Activated gamma-delta T cell treated with anti-CD3 and anti-CD28 coated beads, Interleukin-2, amount 50 U/mL, for 16 hours (primary cell): Measurements from ENCODE around the gene IFI30.
"Not testable (repeated sequence)": the region's sequence is repeated elsewhere in the genome, so short reads cannot be mapped to it uniquely, and the experiment has no call there.

Experiments used
- DNase-seq: peaks from one replicate; pipeline ENCODE4 v3.0.0-alpha.2; 2020; ENCODE audit warnings: low read depth

Gene IFI30

DNA sequence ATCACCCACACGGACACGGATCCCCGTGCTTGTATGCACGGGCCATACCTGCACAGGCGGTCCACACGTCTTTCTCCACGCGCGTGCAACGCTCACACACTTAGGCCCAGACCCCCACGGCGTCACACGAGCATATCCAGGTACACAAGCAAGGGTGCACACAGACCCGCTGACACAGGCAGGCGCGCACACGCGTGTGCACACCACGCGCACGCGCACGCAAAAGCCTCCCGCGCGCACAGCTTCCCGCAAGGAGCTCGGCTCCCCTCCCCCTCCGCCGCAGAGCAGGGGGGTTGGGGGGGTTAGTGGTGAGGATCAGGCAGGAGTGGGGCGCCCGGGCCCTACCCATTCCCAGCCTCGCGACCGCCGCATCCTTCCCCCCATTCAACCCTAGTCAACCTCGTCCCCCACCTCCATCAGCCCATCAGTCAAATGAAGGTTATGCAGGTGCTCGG, 29.8 kb downstream of the IFI30 start:
- no peak for DNase-seq

DNA sequence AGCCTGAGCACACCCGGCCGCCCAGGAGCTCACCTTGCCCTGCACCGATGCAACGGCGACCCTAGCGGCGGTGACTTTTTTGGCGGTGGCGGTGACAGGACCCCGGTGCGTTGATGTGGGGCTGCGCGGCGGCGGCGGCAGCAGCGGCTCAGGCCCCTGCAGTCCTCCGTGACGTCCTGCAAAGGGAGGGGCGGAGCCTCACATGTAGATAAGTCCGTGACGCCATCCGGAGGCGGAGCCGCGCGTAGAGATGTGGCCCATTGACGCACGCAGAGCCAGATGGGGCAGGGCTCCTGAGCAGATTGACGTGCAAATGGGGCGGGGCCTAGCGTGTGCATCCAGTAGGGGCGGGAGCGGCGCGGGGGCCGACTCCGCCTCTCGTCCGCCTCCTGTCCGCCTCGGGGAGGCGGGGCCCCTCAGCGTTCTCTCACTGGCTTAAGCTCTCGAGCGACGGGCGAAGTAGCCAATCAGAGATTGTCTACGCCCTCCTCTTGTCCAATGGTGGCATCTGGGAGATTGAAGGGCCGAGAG, 30.3 kb downstream of the IFI30 start, which contains the start of gene RAB3A:
Gene RAB3A (minus strand): TSS at position 180 of the 531 bp plus-strand sequence. CDS start 1,302 bp downstream, outside the sequence.
- peak; percentile 98 for DNase-seq

DNA sequence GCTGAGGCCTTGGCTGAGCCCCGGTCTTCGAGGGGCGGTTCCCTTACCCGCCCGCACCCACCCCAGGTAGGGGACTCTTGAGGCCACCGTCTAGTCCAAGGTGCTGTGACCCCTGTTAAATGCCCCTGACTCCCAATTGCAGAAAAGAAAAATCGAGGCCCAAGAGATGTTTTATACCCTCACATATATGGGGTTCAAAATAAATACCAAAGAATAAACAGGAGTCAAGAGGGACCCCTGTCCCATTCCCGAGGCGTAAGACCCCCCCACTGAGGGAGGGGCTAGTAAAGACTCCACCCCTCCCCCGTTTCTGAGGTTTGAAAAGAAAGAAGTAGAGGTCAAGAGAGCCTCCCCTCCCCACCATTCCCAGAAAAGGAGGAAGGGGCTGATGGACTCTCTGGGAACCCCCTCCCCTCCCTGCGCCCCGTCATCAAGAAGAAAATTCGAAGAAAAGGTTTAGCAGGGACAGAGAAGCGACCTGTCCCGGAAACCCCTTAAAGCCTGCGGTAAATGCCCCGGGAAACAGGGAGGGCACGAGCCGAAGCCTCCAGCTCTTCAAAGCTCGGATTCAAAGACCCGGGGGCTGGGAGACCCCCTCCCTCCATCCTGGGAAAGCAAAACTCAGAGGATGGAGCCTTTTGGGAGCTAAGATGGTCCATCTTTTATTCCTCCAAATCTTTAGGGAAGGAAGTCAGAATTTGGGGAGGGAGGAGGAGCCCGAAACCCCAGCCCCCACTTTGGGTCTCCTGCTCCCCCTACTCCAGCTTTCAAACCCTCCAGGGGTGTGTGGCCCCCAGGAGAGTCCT, 31.0 kb downstream of the IFI30 start:
- DNase-seq = no peak

DNA sequence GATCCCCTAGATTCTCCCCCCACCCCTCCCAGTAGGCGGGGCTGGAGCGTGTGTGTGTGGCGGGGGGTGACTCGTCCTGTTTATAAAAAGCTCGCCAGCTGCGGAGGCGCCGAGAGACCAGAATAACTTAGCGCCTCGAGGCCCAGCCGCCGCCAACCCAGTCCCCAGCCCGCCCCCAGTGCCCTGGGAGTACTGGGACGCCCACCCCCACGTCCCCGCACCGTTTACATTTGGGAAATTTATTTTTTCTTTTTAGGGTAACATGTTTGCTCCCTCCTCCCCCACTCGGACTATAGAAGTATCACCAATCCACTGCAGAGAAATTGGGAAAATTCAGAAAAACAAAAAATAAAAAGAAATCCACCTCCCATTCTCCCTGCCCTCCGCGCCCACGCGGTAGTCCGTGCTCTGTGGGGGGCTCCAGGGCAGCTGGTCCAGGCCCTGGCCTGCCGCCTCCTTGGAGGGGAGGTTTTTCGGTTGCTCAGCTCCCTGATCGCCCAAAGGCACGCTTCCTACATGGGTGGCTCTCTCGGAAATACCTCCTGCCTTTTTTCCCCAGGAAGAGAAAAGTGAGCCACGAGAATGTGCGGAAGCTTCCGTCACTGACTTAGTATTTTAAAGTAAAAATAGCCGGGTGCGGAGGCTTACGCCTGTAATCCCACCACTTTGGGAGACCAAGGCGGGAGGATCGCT, 31.7 kb downstream of the IFI30 start:
- DNase-seq = peak; percentile 30

DNA sequence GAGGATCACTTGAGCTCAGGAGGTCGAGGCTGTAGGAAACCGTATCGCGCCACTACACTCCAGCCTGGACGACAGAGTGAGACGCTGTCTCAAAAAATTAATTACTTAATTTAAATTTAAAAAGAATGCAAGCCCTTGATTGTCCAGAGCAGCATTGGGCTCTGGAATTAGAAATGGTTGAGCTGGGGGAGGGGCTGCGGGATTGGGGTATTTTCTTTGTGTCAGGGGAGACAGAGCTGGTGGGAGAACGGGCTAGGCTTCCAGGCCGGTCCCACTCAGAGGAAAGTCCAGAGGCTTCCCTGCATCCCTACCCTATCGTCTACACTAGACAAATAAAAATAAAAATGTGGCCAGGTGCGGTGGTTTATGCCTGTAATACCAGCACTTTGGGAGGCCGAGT, 32.4 kb downstream of the IFI30 start:
- no peak for DNase-seq

DNA sequence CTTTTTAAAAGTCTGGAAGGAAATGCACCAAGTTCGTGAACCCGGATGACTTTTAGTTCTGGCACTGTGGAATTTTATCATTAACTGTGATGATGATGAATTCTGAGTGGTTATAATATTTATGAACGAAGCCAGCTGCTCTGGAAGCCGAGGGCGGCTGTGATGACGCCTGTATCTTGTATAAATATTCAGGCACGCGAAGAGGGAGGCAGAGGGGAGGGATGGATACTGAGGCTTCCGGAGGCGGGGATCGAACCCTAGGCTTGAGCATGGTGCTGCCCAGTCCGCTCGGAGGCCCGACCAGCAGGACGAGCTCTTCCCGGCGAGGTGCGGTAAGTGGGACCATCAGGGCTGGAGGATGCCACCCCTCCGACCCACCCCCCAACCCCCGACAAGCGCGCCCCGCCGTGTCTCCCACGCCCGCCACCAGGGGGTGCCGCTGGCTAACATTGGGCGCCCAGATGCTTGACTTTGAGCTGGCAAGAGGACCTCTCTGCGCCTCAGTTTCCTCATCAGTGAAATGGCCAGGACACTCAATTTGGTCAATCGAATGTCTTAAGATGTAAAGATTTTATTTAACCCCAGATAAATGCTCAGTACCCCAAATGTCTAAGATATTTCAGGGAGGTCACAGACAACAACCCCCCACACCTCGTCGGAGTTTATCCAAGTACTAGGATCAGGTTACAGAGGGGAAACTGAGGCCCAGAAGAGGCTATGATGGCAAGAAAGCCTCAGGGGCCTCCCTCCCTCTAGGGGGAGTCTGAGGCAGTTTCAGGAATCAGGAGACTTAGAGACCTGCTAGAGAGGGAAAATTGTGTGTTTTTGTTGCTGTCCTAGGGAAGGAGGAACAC, 34.7 kb downstream of the IFI30 start:
- DNase-seq = no peak

DNA sequence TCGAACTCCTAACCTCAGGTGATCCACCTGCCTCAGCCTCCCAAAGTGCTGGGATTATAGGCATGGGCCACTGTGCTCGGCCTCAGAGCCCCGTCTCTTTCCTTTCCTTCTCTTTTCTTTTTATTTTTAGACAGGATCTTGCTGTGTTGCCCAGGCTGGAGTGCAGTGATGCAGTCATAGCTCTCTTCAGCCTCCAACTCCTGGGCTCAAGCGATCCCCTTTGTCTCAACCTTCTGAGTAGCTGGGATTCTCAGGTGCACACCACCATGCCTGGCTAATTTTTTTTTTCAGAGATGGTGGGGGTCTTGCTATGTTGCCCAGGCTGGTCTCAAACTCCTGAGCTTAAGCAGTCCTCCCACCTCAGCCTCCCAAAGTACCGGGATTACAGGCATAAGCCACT, 36.3 kb downstream of the IFI30 start:
- DNase-seq = not testable (repeated sequence)

DNA sequence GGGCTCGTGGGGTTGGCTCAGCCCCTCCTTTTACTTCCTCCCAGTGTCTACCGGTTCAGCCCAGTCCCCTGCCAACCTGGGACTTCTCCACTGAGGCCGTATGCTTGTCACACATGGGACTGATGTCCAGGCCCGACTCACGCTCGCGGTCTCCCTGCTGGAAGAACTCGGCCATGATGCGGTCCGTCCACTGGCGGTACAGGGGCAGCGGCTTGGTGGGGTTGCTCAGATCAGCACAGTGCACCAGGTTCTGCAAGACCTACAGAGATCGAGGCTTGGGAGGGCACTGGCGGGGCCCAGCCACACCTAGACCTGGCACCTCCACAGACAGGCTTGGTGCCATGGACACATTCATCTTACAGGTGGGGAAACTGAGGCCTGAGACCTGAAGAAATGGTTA, 38.1 kb downstream of the IFI30 start:
- no peak for DNase-seq

DNA sequence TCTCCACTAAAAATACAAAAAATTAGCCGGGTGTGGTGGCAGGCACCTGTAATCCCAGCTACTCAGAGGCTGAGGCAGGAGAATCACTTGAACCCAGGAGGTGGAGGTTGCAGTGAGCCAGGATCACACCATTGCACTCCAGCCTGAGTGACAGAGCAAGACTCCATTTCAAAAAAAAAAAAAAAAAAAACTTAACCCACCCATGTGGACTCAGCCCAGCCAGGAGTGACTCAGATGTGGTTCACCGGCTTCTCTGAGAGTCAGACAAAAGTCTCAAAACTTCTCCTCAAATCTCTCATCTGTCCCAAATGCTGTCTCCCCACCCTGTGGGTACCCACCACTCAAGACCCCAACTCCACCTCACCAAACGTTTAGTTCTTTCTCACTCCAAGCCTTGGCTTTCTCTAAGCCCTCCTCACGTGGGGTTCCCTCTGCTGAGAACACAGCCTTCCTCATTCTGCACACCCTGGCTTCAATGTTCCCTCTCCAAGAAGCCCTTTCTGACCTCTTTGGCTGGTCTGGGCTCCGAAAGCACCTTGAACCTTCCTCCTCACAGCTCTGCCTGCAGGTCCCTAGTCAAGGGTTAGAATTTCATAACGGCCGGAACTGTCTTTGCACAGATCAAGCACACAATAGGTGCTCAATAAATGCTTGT, 41.3 kb downstream of the IFI30 start:
- no peak for DNase-seq

DNA sequence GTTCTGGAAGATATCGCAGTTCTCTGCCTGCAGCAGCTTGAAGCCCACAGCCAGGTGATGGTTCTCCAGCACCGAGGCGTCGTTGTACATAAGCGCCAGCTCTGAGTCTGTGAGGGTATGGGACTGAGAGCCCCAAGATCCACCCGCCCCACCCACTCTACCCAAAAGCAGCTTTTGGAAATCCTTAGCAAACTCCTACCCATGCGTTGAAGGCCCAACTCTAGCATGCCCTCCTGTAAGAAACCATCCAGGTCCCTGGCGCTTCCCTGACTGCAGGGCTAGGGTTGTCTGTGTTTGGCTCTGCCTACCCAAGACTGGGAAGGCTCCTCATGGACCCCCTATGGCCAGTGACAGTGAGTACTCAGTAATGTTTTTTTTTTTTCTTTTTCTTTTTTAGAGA, 43.2 kb downstream of the IFI30 start:
- no peak for DNase-seq

DNA sequence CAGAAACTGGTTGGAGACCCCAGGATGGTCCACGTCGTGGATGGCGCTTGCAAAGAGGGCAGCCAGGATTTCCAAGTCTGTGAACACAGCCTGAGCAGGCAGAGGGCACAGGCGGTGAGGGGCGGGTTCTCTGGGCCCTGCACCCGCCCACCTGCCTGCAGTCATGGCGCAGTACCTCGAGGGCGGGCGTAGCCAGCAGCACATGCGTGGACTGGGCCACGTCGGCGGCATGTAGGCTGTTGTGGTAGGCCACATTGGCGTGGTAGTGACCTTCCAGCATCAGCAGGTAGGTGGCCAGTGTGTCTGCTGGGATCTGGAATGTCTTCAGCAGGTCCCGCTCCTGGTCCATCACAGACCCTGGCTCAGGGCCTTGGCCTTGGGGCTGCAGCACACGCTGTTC, 44.5 kb downstream of the IFI30 start:
- no peak for DNase-seq

DNA sequence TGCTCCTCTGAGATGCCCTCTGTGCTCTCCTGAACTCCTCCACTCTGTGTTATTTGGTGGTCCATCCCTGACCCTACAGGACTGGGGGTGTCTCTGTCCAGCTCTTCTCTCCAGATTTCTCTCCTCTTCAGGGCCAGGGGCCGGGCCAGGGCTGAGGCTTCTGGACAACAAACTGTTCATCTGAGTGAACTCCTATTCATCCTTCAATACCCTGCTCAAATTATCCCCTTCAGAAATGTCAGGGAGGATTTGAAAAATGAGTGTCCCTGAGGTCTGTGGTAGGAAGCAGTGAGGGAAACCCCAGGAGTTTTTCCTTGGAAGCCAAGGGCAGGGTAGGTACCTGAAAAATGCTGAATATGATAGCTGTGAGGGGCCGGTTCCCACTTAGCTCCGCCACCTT, 45.0 kb downstream of the IFI30 start:
- no peak for DNase-seq

DNA sequence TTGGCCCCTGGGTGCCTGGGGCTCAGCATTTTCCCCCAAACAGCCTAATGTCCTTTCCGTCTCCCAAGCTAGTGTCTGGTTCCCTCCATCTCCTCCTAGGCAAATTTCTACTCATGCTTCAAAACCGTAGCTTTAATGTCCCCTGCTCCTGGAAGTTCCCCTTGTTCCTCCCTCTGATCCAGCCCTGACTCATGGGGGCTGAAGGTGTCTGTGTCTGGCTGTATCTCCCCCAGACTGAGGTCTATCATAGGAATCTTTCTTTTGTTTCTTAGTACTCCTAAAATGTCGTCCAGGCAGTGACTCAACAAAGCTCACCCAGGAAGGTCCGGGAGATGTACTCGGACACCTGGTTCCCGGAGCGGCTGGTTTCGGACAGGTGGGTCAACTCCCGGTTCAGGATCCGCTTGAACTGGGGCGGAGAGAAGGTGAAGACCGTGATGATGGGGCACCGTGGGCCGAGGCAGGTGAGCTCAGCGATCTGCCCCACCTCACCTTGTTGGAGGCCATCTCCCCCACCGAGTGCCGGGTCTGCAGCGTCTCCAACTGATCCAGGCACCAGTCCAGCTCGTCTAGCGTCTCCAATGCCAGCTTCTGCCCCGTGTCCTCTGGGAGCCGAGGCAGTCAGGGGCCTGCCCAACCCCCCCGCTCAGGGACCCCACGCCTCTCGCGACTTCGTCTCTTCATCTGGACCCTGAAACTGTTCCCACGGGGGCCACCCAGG, 46.5 kb downstream of the IFI30 start:
- DNase-seq = no peak

DNA sequence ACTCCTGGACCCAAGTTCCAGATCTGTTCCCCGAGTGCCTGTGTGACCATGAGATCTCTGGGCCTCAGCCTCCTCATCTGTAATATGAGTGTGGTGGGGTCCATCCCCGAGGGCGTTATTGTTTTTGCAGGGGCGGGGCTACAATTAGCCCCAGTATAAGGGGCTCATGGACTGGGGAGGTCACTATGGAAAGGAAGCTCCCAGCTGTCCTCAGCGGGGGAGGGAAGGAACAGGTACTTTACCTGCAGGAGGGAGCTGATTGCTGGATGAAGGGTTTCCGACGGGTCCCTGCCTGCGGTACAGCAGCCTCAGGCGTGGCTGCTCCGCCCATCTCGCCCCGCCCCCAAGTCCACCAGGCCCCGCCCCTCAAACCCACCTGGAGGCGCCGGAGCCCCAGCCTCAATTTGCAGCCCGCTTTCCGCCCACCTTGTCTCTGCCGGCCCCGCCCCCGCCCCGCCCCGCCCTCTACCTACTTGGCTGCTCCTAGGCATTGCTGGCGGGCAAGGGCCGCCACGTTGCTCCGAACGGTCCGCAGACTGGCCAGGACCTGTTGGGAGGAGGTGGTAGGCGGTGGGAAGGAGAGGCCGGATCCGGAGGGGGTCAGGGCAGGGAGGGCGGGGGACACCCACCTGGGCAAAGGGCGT, 47.1 kb downstream of the IFI30 start:
- no peak for DNase-seq

DNA sequence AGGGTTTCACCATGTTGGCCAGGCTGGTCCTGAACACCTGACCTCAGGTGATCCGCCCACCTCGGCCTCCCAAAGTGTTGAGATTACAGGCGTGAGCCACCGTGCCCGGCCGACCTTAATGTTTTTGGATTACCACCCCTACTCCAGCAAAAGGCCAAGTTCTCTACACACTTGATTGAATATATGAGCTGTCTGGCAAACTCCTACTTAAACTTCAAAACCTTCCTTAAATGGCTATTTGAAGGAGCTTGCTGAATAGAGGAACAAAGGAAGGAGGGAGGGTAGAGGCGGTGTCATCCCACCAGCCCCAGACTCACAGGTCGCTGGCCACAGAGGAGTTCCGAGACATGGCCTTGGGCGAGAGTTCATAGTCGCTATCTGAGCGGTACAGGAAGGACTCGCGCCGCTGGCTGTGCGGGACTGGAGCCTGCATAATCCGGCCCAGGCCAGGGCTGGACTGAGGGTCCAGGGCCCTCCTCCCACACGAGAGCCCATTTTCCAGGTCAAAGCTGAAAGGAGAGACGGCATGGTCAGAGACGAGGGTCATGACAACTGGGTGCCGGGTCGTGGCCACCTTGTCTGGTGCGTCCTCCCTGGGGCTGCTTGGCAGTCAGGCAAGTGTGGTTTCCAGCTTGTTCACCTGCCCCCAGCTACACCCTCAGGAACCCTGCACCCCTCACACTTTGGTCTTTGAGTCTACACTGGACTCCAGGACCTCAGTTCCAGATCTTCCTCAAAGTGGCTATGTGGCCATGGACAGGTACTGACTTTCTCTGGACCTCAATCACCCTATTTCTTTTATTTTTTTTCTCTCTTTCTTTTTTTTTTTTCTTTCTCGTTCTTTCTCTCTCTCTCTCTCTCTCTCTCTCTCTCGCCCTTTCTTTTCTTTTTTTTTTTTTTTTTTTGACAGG, 48.5 kb downstream of the IFI30 start:
- no peak for DNase-seq

DNA sequence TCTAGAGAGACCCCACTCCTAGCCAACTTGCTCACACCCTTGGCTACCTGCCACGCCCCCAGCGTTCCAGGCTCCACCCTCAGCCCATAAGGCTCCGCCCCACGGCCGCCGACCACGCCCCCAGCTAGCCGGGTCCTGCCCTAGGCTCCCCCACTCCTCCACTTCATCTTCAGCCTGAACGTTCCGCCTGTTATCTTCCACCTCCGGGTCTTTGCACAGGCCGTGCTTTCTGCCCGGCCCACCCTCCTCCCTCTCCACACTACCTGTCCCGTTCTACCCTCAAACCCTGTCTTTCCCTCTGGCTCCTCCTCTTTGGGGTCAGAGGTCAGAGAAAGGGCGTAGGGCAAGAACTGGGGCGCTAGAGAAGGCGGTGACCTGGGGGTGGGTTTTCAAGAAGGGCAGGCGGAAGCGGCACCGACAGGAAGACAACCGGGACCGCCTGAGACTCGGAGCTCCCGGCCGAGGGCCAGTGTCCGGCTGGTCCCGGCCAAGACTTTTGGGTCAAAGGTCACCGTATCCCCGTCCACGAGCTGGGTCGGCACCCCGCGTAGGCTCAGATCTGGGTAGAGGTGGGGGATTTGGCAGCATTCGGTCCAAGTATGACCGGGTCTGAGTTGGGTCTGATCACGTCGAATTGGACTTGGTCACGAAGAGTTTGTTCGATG, 50.4 kb downstream of the IFI30 start:
- DNase-seq = no peak

DNA sequence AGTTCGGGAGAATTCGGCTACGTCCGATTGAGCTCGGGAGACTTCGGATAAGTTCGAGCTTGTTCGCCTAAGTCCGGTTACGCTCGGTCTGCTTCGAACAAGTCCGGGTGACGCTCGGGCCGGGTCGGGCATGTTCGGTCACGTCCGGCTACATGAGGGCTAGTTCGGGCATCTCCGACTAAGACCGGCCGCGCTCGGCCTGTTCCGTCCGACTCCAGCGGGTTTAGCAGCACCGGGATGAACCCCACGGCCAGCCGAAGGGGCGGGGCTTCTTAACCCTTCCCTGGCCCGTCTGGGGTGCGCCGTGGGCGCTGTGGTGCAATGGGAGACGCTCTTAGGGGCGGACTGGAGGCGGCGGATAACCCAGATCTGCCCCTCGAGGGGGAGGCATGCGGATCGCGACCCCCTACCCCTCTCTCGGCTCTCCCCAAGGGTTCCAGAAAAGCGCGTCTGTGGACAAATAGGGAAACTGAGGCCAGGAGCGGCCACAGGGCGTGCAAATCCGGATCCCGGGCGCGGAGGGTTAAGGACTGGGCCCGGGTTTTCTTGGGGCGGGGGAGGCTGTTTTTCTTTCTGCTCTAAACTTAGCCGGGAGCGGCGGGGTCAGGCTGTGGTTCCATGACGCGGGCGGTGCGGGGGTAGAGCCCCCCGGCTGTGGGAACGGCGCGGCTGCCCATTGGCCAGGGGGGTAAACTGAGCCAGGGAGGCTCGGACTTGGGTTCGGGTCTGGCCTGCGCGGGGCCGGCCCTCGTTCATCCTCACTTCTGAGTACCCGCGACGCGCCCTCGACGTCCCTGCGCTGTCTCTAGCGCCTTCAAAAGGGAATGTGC, 51.1 kb downstream of the IFI30 start:
- peak; percentile 73 for DNase-seq

DNA sequence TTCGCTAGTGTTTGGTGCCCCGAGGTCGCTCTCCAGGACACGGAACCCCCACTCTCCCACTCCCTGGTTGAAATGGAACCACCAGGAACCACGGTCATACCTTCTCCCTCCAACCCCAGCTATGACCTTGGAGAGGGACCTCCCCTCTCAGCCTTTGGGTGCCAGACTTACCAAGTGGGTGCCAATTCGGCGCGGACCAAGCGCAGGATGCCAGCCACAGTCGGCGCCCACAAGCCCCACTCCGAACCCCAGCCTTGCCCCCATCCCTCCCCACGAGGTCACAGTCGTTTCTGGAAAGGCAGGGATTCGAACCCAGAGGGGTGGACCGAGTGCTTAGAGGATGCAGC, 51.7 kb downstream of the IFI30 start:
- DNase-seq = no peak
